ENCODE data around the gene MYPOP. TPM values are rescaled to one million over a fixed set of nuclear protein-coding genes. Genes with fewer than 3 reads are reported as not detected.

Gene MYPOP
- total and polyA plus RNA-seq, 2 of the 13 experiments (the other 11 are each of a cell fraction or from before 2014, with no cell fraction given), result 2.3 to 2.7 TPM

DNA sequence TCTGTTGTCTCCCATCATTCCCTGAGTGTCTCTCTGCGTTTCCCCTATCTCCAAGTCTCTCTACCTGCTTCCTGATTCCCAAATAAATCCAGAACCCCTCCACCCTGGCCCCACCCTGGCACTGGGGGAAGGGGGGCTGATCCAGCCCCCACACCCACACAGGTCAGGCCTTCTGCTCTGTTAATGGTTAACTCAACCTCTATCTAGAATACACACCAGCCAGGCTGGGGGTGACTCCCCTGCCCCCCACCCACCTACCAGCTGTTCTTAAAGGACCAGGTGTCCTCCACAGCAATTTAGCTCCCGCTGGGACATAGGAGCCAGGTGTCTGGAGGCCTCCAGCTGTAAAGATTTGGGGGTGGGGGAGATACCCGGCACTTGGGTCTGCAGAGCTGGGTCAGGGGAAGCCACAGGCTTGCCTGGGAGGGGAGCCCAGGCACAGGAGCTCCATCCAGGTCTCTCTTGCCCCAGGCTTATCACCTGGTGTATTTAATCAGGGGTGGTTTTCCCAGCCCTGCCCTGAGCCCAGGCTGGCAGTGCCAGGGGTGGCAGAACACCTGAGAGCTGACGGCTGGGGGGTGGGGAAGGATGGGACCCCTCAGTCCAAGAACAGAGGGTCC, 20.4 kb downstream of the MYPOP start (continued):
- TF ChIP-seq, protein P1, sequence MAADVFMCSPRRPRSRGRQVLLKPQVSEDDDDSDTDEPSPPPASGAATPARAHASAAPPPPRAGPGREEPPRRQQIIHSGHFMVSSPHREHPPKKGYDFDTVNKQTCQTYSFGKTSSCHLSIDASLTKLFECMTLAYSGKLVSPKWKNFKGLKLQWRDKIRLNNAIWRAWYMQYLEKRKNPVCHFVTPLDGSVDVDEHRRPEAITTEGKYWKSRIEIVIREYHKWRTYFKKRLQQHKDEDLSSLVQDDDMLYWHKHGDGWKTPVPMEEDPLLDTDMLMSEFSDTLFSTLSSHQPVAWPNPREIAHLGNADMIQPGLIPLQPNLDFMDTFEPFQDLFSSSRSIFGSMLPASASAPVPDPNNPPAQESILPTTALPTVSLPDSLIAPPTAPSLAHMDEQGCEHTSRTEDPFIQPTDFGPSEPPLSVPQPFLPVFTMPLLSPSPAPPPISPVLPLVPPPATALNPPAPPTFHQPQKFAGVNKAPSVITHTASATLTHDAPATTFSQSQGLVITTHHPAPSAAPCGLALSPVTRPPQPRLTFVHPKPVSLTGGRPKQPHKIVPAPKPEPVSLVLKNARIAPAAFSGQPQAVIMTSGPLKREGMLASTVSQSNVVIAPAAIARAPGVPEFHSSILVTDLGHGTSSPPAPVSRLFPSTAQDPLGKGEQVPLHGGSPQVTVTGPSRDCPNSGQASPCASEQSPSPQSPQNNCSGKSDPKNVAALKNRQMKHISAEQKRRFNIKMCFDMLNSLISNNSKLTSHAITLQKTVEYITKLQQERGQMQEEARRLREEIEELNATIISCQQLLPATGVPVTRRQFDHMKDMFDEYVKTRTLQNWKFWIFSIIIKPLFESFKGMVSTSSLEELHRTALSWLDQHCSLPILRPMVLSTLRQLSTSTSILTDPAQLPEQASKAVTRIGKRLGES (CRISPR knock-in tag; IDR thresholded peaks at IDR 0.05; ENCODE audit: borderline replicate concordance), result no peak
- TF ChIP-seq CCDC6 (CRISPR knock-in tag; IDR thresholded peaks at IDR 0.05) (no peak), GABPA (IDR thresholded peaks at IDR 0.05; ENCODE audit: low read depth, low read length) (no peak), GABPA (CRISPR knock-in tag; IDR thresholded peaks at IDR 0.05; ENCODE audit: low read depth) (0 out of 2 replicates have a peak, but pooled peaks have one; percentile 39), HNF4G (IDR thresholded peaks at IDR 0.05; ENCODE audit: borderline replicate concordance, low read depth, low read length) (peak; percentile 56; the same call in 1 of the 2 replicates), HNF4G (CRISPR knock-in tag; IDR thresholded peaks at IDR 0.05; ENCODE audit: borderline replicate concordance, low read depth) (no peak), SOX6 (IDR thresholded peaks at IDR 0.05) (no peak), SOX6 (CRISPR knock-in tag; IDR thresholded peaks at IDR 0.05) (peak; percentile 32; the same call in 1 of the 2 replicates), ADNP (CRISPR knock-in tag; IDR thresholded peaks at IDR 0.05) (no peak), ZNF564 (CRISPR knock-in tag; IDR thresholded peaks at IDR 0.05) (no peak), ZNF652 (CRISPR knock-in tag; IDR thresholded peaks at IDR 0.05; ENCODE audit: borderline replicate concordance, low read depth) (peak; percentile 88), ZIK1 (CRISPR knock-in tag; IDR thresholded peaks at IDR 0.05; ENCODE audit: borderline replicate concordance, low read depth) (no peak), ZMYM4 (CRISPR knock-in tag; IDR thresholded peaks at IDR 0.05) (peak; percentile 62), ZNF557 (CRISPR knock-in tag; IDR thresholded peaks at IDR 0.05) (no peak), PHF21A (CRISPR knock-in tag; IDR thresholded peaks at IDR 0.05) (peak; percentile 88), FOXJ3 (CRISPR knock-in tag; IDR thresholded peaks at IDR 0.05; ENCODE audit: borderline replicate concordance) (peak; percentile 31; the same call in 1 of the 2 replicates), ZNF713 (CRISPR knock-in tag; IDR thresholded peaks at IDR 0.05) (peak; percentile 66; the same call in 1 of the 2 replicates), CCAR2 (optimal IDR thresholded peaks at IDR 0.05; ENCODE audit: low read depth, low read length) (no peak), IRF2 (CRISPR knock-in tag; IDR thresholded peaks at IDR 0.05) (peak; percentile 52; the same call in 1 of the 2 replicates), HMG20B (CRISPR knock-in tag; conservative IDR thresholded peaks at IDR 0.05) (no peak), ZNF788 (CRISPR knock-in tag; IDR thresholded peaks at IDR 0.05; ENCODE audit: borderline replicate concordance) (peak; percentile 50; the same call in 1 of the 2 replicates), ZMYM2 (CRISPR knock-in tag; IDR thresholded peaks at IDR 0.05) (no peak), SMAD3 (CRISPR knock-in tag; IDR thresholded peaks at IDR 0.05) (0 out of 2 replicates have a peak, but pooled peaks have one; percentile 23)
- TF ChIP-seq, protein P2, sequence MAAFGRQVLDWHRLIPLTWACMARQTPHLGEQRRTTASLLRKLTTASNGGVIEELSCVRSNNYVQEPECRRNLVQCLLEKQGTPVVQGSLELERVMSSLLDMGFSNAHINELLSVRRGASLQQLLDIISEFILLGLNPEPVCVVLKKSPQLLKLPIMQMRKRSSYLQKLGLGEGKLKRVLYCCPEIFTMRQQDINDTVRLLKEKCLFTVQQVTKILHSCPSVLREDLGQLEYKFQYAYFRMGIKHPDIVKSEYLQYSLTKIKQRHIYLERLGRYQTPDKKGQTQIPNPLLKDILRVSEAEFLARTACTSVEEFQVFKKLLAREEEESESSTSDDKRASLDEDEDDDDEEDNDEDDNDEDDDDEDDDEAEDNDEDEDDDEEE (CRISPR knock-in tag; IDR thresholded peaks at IDR 0.05), result 0 out of 2 replicates have a peak, but pooled peaks have one; percentile 61
- TF ChIP-seq, protein P3, sequence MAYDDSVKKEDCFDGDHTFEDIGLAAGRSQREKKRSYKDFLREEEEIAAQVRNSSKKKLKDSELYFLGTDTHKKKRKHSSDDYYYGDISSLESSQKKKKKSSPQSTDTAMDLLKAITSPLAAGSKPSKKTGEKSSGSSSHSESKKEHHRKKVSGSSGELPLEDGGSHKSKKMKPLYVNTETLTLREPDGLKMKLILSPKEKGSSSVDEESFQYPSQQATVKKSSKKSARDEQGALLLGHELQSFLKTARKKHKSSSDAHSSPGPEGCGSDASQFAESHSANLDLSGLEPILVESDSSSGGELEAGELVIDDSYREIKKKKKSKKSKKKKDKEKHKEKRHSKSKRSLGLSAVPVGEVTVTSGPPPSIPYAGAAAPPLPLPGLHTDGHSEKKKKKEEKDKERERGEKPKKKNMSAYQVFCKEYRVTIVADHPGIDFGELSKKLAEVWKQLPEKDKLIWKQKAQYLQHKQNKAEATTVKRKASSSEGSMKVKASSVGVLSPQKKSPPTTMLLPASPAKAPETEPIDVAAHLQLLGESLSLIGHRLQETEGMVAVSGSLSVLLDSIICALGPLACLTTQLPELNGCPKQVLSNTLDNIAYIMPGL (CRISPR knock-in tag; IDR thresholded peaks at IDR 0.05; ENCODE audit: borderline replicate concordance in 1 of 2, low read depth in 1 of 2), result peak in 1 of 2 experiments; percentile 4; a peak in 2 of 4 replicates
- TF ChIP-seq, protein P4, sequence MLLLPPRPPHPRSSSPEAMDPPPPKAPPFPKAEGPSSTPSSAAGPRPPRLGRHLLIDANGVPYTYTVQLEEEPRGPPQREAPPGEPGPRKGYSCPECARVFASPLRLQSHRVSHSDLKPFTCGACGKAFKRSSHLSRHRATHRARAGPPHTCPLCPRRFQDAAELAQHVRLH (CRISPR knock-in tag; IDR thresholded peaks at IDR 0.05; ENCODE audit: borderline replicate concordance, low read depth), result no peak
